VCaP (cell line): Measurements from ENCODE around the gene OSBPL2.

Experiments used
- H3K27ac ChIP-seq: fragments of 450-650 bp; 2 replicates; pipeline ENCODE4 v1.5.1; 2017
- CTCF ChIP-seq: fragments of 450-650 bp; conservative IDR thresholded peaks from 2 replicates; pipeline ENCODE4 v1.5.1; 2017; ENCODE audit warnings: mild to moderate bottlenecking, moderate library complexity

OSBPL2 gene

GRCh38 chr20:62305149-62305764, 66.9 kb downstream of the OSBPL2 start:
- no peak for TF ChIP-seq CTCF
- H3K27ac ChIP-seq, result peak overlapping the region; percentile 98

- peak overlapping the region; percentile 98 for H3K27ac ChIP-seq
- no peak for TF ChIP-seq CTCF
Observed at GRCh38 chr20:62305765-62306413, 67.6 kb downstream of the OSBPL2 start.

GRCh38 chr20:62306414-62307187, 68.3 kb downstream of the OSBPL2 start:
- no peak for TF ChIP-seq CTCF
- peak overlapping the region; percentile 98 for H3K27ac ChIP-seq

GRCh38 chr20:62307226-62308101, 69.1 kb downstream of the OSBPL2 start:
- H3K27ac ChIP-seq, result peak overlapping the region; percentile 98
- no peak for TF ChIP-seq CTCF

- H3K27ac ChIP-seq, result peak overlapping the region; percentile 98
- TF ChIP-seq CTCF, result no peak
Observed at GRCh38 chr20:62308102-62308822, 69.9 kb downstream of the OSBPL2 start.

GRCh38 chr20:62309198-62309944, 71.0 kb downstream of the OSBPL2 start:
- TF ChIP-seq CTCF, result no peak
- H3K27ac ChIP-seq, result no peak overlapping the region
